Activated B cell treated with CpG ODN at 0.5 μM for 24 hours (primary cell): ENCODE measurements around the gene OSBPL3. TPM values are rescaled to one million over a fixed set of nuclear protein-coding genes. Genes with fewer than 3 reads are reported as not detected.

Source experiments
- ATAC-seq: fragments of 200-7000 bp; cut with Tn5 transposase; one replicate; pipeline ENCODE4 v1.10.0; 2021; ENCODE audit warnings: low read depth, mild to moderate bottlenecking, moderate library complexity
- CTCF ChIA-PET: fragments of 350-600 bp; sonication (Branson Sonifier 250); formaldehyde crosslinking; loops from one replicate; lab custom pipeline; 2021; ENCODE audit warnings: antibody characterized with exemption; lab: Charles Lee
- POLR2A ChIA-PET: fragments of 350-600 bp; sonication (Branson Sonifier 250); formaldehyde crosslinking; loops from one replicate; lab custom pipeline; 2021; ENCODE audit warnings: antibody characterized with exemption; lab: Charles Lee
- DNase-seq: peaks from one replicate; pipeline ENCODE4 v3.0.0; 2022
- H3K27ac Mint-ChIP-seq: one replicate; pipeline ENCODE4 v1.8.0; 2020; ENCODE audit warnings: mixed read lengths
- H3K27me3 Mint-ChIP-seq: one replicate; pipeline ENCODE4 v1.8.0; 2021; ENCODE audit warnings: mixed read lengths
- H3K36me3 Mint-ChIP-seq: one replicate; pipeline ENCODE4 v1.8.0; 2021; ENCODE audit warnings: low read depth, mixed read lengths
- H3K4me1 Mint-ChIP-seq: one replicate; pipeline ENCODE4 v1.8.0; 2021; ENCODE audit warnings: mixed read lengths
- H3K4me3 Mint-ChIP-seq: one replicate; pipeline ENCODE4 v1.8.0; 2020; ENCODE audit warnings: mild to moderate bottlenecking, mixed read lengths
- H3K9me3 Mint-ChIP-seq: one replicate; pipeline ENCODE4 v1.8.0; 2020; ENCODE audit warnings: mixed read lengths
- intact Hi-C: fragments of 100-400 bp; cut with micrococcal nuclease; formaldehyde crosslinking; loops from one replicate; pipeline ENCODE4 v1.15.1; 2024
- total RNA-seq: library from RNA; stranded (reverse); gene quantifications from 2 replicates; pipeline ENCODE4 v1.2.3, GENCODE V29; 2022
- TF ChIP-seq, protein P1 (sequence below): fragments of 200-600 bp; IDR thresholded peaks from one replicate; pipeline ENCODE4 v1.8.0; 2022; ENCODE audit warnings: antibody characterized with exemption, mild to moderate bottlenecking

Gene OSBPL3
- total RNA-seq, 1 donor from 2014 or later, result 33.3 TPM

DNA sequence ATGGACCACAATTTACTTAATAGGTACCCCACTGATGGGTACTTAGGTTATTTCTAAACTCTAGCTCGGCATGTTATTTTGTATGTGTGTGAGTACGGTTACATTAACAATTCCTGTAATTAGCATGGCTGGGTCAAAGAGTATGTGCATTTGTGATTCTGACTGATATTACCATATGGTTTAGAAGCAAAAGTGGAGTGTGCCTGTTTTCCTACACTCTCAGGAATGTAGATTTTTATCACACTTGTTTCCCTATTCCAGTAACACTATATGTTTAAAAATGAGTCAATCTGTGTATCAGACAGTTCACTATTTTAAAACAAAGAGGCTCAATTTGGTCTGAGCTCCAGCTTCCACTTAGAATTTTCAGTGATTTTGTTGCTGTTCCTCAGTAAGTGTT is 178.1 kb downstream of the OSBPL3 start:
- Mint-ChIP-seq H3K4me3 (no peak overlapping the region), H3K9me3 (no peaks in the 10 kb centered on the region), H3K36me3 (peaks cover 62% of the 10 kb centered on the region), H3K27ac (no peak overlapping the region), H3K4me1 (no peaks in the 10 kb centered on the region), H3K27me3 (no peaks in the 10 kb centered on the region)
- ChIA-PET CTCF (interaction anchor here (0.9 to 1.2 kb wide), 2 partner anchors 10 kb away, joined by 4 read pairs; no protein-coding TSS in a partner anchor), POLR2A (no interaction called here)
- TF ChIP-seq, protein P1, sequence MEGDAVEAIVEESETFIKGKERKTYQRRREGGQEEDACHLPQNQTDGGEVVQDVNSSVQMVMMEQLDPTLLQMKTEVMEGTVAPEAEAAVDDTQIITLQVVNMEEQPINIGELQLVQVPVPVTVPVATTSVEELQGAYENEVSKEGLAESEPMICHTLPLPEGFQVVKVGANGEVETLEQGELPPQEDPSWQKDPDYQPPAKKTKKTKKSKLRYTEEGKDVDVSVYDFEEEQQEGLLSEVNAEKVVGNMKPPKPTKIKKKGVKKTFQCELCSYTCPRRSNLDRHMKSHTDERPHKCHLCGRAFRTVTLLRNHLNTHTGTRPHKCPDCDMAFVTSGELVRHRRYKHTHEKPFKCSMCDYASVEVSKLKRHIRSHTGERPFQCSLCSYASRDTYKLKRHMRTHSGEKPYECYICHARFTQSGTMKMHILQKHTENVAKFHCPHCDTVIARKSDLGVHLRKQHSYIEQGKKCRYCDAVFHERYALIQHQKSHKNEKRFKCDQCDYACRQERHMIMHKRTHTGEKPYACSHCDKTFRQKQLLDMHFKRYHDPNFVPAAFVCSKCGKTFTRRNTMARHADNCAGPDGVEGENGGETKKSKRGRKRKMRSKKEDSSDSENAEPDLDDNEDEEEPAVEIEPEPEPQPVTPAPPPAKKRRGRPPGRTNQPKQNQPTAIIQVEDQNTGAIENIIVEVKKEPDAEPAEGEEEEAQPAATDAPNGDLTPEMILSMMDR, result no peak
- intact Hi-C loops, result no loop called here
- ATAC-seq (no peak), DNase-seq (no peak)

DNA sequence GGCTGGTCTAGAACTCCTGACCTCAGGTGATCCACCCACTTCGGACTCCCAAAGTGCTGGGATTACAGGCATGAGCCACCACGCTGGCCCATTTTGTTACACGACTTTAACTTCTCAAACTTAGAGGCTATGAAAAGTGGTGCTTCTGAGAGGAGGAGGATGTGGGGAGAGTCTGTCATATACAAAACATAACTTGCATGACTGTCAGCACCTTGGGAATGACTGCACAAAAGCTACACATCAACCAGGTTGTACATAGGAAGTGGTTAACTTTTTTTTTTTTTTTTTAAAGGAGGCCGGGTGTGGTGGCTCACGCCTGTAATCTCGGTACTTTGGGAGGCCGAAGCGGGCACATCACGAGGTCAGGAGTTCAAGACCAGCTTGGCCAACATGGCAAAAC is 179.3 kb downstream of the OSBPL3 start:
- ATAC-seq, result no peak
- Mint-ChIP-seq H3K4me1 (no peaks in the 10 kb centered on the region), H3K4me3 (no peak overlapping the region), H3K27ac (no peak overlapping the region), H3K9me3 (no peaks in the 10 kb centered on the region), H3K36me3 (peaks cover 53% of the 10 kb centered on the region), H3K27me3 (no peaks in the 10 kb centered on the region)
- CTCF ChIA-PET, result interaction anchor here (0.9 kb wide), 1 partner anchor 12 kb away, joined by 4 read pairs; no protein-coding TSS in a partner anchor
- TF ChIP-seq, protein P1, result no peak
- intact Hi-C loops, result no loop called here
- DNase-seq, result no peak
- POLR2A ChIA-PET, result interaction anchor here (0.7 kb wide), 1 partner anchor 325 kb away, joined by 11 read pairs; the partner anchor contains the start of gene CYCS

- H3K27ac Mint-ChIP-seq, result no peak overlapping the region
- H3K36me3 Mint-ChIP-seq, result peaks cover 53% of the 10 kb centered on the region
- no peaks in the 10 kb centered on the region for H3K27me3 Mint-ChIP-seq
- no peak overlapping the region for H3K4me3 Mint-ChIP-seq
- POLR2A ChIA-PET, result no interaction called here
- TF ChIP-seq, protein P1, result no peak
- CTCF ChIA-PET, result no interaction called here
- intact Hi-C loops, result no loop called here
- DNase-seq (no peak), ATAC-seq (no peak)
- H3K4me1 Mint-ChIP-seq, result no peaks in the 10 kb centered on the region
- no peaks in the 10 kb centered on the region for H3K9me3 Mint-ChIP-seq
Observed at GRCh38 chr7:24800073-24800472, 179.9 kb downstream of the OSBPL3 start.

DNA sequence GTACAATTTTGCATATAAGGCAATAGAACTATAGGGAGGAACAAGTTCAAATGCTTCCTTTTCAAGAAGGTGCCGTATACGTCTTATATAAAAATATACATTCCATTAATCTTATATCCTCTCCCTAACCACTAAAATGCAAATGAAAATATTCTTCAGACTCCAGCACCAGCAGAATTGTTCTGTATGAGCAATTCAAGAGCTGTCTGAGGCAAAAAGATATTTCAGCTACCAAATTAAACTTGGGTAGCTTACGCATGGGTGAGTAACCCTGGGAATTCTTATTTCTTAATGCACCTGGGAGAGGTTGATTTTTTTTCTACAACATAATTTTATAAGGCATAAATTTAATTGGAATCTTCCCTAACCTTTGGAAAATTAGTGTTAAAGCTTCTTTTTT is 180.5 kb downstream of the OSBPL3 start:
- Mint-ChIP-seq H3K9me3 (no peaks in the 10 kb centered on the region), H3K4me1 (peaks cover 5% of the 10 kb centered on the region), H3K36me3 (peaks cover 50% of the 10 kb centered on the region), H3K27ac (no peak overlapping the region), H3K4me3 (no peak overlapping the region), H3K27me3 (no peaks in the 10 kb centered on the region)
- no peak for DNase-seq
- ChIA-PET POLR2A (no interaction called here), CTCF (no interaction called here)
- intact Hi-C loops, result no loop called here
- no peak for ATAC-seq
- TF ChIP-seq, protein P1, result no peak

DNA sequence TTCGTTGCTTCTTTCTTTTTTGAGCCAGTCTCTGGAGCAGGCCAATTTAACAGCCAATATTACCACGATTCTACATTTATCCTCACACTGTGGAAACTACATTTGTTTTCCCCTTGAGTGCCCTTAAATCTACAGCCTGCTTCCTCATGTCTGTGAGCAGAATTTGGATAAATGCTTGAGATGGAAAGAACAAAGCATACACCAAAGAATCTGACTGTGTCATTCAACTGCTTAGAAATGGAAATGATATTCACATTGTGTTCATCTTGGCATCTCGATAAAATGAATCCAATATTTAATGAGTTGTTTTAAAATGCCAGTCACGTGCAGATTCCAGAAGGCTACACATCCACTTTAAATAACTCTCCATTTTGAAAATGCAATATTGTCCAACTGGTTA is 181.7 kb downstream of the OSBPL3 start:
- H3K27ac Mint-ChIP-seq, result no peak overlapping the region
- POLR2A ChIA-PET, result no interaction called here
- H3K36me3 Mint-ChIP-seq, result peaks cover 39% of the 10 kb centered on the region
- ATAC-seq (no peak), DNase-seq (no peak)
- CTCF ChIA-PET, result no interaction called here
- intact Hi-C loops, result no loop called here
- no peaks in the 10 kb centered on the region for H3K9me3 Mint-ChIP-seq
- H3K4me1 Mint-ChIP-seq, result peaks cover 16% of the 10 kb centered on the region
- H3K27me3 Mint-ChIP-seq, result no peaks in the 10 kb centered on the region
- H3K4me3 Mint-ChIP-seq, result no peak overlapping the region
- TF ChIP-seq, protein P1, result no peak
